A549 (cell line): ENCODE measurements around the gene SH3BP5.

Source experiments
- CTCF ChIP-seq: fragments of >200 bp; sonication (Bioruptor Twin); formaldehyde crosslinking; IDR thresholded peaks from 3 replicates; pipeline ENCODE4 v1.5.1; 2016
- EP300 ChIP-seq, 2 experiments: fragments of >200 bp; sonication (Bioruptor Twin); formaldehyde crosslinking; IDR thresholded peaks; 2 replicates in 1 of 2; 3 replicates in 1 of 2; pipeline ENCODE4 v1.6.1; 2016 to 2017
- ESRRA ChIP-seq: fragments of 150-350 bp; IDR thresholded peaks from 2 replicates; pipeline ENCODE4 v1.6.1; 2014; ENCODE audit warnings: mild to moderate bottlenecking, low read length, borderline replicate concordance
- MAX ChIP-seq: IDR thresholded peaks from 2 replicates; pipeline ENCODE4 v1.6.1; 2012
- RARB ChIP-seq: fragments of 250-450 bp; sonication (Bioruptor Pico); IDR thresholded peaks from 2 replicates; pipeline ENCODE4 v1.8.0; 2021; ENCODE audit warnings: mild to moderate bottlenecking, moderate library complexity
- RFX5 ChIP-seq: fragments of 450-650 bp; IDR thresholded peaks from 2 replicates; pipeline ENCODE4 v1.7.1; 2014; ENCODE audit warnings: antibody characterized with exemption, mild to moderate bottlenecking, moderate library complexity
- TF ChIP-seq, protein P1 (sequence below): IDR thresholded peaks from 2 replicates; pipeline ENCODE4 v1.6.1; 2012

DNA sequence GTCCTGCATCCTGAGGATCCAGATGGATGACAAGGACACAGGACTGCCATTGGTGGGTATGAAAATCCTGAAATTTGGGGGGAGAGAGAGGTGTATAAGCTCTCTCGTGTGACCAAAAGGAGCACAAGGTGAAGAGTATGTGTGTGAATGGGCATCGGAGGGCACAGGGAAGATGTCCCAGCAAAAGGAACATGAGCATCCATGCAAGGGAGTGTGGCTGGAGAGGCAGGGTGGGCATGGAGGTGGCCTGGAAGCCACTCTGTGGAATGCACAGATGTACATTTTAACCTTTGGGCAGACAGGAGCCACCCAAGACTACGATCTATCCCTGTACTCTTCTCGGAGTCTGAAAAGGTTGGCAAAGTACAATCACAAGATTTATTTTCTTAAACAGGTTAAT is 71.9 kb downstream of the SH3BP5 start:
- TF ChIP-seq EP300 (IDR thresholded peaks at IDR 0.05) = no peak
- TF ChIP-seq, protein P1, sequence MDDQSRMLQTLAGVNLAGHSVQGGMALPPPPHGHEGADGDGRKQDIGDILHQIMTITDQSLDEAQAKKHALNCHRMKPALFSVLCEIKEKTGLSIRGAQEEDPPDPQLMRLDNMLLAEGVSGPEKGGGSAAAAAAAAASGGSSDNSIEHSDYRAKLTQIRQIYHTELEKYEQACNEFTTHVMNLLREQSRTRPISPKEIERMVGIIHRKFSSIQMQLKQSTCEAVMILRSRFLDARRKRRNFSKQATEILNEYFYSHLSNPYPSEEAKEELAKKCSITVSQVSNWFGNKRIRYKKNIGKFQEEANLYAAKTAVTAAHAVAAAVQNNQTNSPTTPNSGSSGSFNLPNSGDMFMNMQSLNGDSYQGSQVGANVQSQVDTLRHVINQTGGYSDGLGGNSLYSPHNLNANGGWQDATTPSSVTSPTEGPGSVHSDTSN = no peak
- TF ChIP-seq CTCF = no peak
- TF ChIP-seq MAX = no peak
- TF ChIP-seq RFX5 = no peak
- no peak for TF ChIP-seq RARB
- TF ChIP-seq ESRRA = no peak
